Right atrium auricular region (tissue), 2 donors: Measurements from ENCODE around the gene SLC35A4. TPM values are rescaled to one million over a fixed set of nuclear protein-coding genes. Genes with fewer than 3 reads are reported as not detected.
"Not testable (repeated sequence)": the region's sequence is repeated elsewhere in the genome, so short reads cannot be mapped to it uniquely, and the experiment has no call there.

Experiments used
- DNase-seq: peaks from one replicate; pipeline ENCODE4 v3.0.0-alpha.2; 2019; ENCODE audit warnings: low spot score
- H3K27ac ChIP-seq, 2 donors: fragments of 200-600 bp; sonication (generic); 1 replicate in 1 of 2; 2 replicates in 1 of 2; pipeline ENCODE4 v1.5.1; 2016 to 2019
- H3K27me3 ChIP-seq, 2 donors: fragments of 200-600 bp; sonication (generic); one replicate each; pipeline versions ENCODE4 v1.5.1 to v1.6.0; 2017 to 2019
- H3K36me3 ChIP-seq: fragments of 200-600 bp; sonication (generic); one replicate; pipeline ENCODE4 v1.5.1; 2016
- H3K4me1 ChIP-seq, 2 donors: fragments of 200-600 bp; sonication (generic); one replicate each; pipeline versions ENCODE4 v1.5.1 to v1.6.0; 2017 to 2019
- H3K4me3 ChIP-seq, 2 donors: fragments of 200-600 bp; sonication (generic); 1 replicate in 1 of 2; 2 replicates in 1 of 2; pipeline ENCODE4 v1.5.1; 2017 to 2019; ENCODE audit warnings: mild to moderate bottlenecking in 1 of 2, moderate library complexity in 1 of 2
- H3K9me3 ChIP-seq, 2 donors: fragments of 200-600 bp; sonication (generic); one replicate each; pipeline ENCODE4 v1.5.1; 2019
- total RNA-seq, 2 donors: library from RNA; depleted of rRNA; stranded (reverse); fragments of >200 nt; gene quantifications; one replicate each; pipeline ENCODE4 v1.1.0, GENCODE V29; 2016
- TF ChIP-seq, protein P1 (sequence below), 2 donors: fragments of 200-600 bp; sonication (generic); IDR thresholded peaks; one replicate each; pipeline ENCODE4 v1.5.1; 2019; ENCODE audit warnings: antibody characterized with exemption in 2 of 2

Gene SLC35A4
- total RNA-seq, 2 donors from 2014 or later = 47.4 to 63.9 TPM

DNA sequence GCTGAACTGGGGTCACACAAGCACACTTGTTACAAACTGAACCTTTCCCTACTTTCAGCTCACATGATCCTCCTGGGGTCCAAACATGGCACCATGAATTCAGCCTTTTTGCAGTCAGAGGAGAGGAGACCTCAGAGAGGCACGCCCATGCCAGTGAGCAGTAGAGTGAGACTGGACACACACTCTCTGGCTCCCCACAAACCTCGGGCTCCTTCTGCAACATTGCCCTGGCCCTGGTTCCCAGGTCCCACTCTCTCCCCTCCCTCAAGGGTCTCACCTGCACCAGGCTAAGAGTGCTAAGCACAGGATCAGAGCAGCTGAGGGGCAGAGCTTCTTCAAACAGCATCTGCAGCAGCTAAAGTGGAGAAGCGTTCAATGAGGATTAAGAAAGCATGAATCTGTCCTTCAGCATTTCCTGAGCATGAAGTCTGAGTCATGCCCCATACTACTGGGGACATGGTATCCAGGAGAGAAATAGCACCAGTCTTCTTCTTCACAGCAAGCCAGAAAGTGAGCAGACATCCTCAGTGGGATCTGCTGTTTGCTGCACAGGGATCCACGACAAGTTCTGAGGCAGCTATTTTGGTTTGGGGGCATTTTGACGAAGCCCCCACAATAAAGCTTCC, 27.2 kb downstream of the SLC35A4 start:
- Histone ChIP-seq H3K27ac (no peak overlapping the region), H3K4me1 (peaks cover 0 to 32% of the 10 kb centered on the region in 2 donors)

DNA sequence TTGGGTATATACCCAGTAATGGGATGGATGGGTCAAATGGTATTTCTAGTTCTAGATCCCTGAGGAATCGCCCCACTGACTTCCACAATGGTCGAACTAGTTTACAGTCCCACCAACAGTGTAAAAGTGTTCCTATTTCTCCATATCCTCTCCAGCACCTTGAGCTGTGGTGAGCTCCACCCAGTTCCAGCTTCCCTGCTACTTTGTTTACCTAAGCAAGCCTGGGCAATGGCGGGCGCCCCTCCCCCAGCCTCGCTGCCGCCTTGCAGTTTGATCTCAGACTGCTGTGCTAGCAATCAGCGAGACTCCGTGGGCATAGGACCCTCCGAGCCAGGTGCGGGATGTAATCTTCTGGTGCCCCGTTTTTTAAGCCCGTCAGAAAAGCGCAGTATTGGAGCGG, 28.4 kb downstream of the SLC35A4 start:
- H3K27me3 ChIP-seq, DNase-seq, H3K9me3 ChIP-seq, H3K27ac ChIP-seq, H3K36me3 ChIP-seq, H3K4me3 ChIP-seq: not testable (repeated sequence)
- peaks cover 0 to 33% of the 10 kb centered on the region in 2 donors for H3K4me1 ChIP-seq

More for the DNA sequence above, 27.2 kb downstream of the SLC35A4 start:
- Histone ChIP-seq H3K4me3 (no peak overlapping the region), H3K27me3 (no peaks in the 10 kb centered on the region), H3K9me3 (no peaks in the 10 kb centered on the region), H3K36me3 (no peaks in the 10 kb centered on the region)
- no peak for DNase-seq
- TF ChIP-seq, protein P1, sequence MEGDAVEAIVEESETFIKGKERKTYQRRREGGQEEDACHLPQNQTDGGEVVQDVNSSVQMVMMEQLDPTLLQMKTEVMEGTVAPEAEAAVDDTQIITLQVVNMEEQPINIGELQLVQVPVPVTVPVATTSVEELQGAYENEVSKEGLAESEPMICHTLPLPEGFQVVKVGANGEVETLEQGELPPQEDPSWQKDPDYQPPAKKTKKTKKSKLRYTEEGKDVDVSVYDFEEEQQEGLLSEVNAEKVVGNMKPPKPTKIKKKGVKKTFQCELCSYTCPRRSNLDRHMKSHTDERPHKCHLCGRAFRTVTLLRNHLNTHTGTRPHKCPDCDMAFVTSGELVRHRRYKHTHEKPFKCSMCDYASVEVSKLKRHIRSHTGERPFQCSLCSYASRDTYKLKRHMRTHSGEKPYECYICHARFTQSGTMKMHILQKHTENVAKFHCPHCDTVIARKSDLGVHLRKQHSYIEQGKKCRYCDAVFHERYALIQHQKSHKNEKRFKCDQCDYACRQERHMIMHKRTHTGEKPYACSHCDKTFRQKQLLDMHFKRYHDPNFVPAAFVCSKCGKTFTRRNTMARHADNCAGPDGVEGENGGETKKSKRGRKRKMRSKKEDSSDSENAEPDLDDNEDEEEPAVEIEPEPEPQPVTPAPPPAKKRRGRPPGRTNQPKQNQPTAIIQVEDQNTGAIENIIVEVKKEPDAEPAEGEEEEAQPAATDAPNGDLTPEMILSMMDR (IDR thresholded peaks at IDR 0.05) = no peak

DNA sequence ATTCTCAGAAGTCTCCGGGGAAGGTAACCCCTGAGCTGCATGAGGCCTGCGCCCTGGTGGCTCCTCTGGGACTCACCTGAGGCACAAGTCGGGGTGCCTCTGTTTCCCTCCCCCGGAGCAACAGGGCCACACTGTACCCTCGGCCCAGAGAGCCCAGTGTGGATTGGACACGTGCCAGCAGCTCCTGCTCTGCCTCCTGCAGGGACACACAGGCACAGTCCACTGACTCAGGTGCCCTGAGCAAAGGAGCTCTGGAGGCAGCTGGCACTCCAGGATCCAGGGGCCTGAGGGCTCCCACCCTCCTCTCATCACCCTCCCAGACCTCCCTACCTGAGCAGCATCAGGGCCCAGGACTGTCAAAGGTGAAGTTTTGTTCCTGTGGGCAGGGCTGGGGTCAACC, 29.5 kb downstream of the SLC35A4 start:
- Histone ChIP-seq H3K4me3 (no peak overlapping the region), H3K27me3 (no peaks in the 10 kb centered on the region), H3K27ac (no peak overlapping the region), H3K36me3 (no peaks in the 10 kb centered on the region), H3K4me1 (peaks cover 0 to 27% of the 10 kb centered on the region in 2 donors), H3K9me3 (no peaks in the 10 kb centered on the region)
- TF ChIP-seq, protein P1 (IDR thresholded peaks at IDR 0.05) = no peak
- DNase-seq = no peak

DNA sequence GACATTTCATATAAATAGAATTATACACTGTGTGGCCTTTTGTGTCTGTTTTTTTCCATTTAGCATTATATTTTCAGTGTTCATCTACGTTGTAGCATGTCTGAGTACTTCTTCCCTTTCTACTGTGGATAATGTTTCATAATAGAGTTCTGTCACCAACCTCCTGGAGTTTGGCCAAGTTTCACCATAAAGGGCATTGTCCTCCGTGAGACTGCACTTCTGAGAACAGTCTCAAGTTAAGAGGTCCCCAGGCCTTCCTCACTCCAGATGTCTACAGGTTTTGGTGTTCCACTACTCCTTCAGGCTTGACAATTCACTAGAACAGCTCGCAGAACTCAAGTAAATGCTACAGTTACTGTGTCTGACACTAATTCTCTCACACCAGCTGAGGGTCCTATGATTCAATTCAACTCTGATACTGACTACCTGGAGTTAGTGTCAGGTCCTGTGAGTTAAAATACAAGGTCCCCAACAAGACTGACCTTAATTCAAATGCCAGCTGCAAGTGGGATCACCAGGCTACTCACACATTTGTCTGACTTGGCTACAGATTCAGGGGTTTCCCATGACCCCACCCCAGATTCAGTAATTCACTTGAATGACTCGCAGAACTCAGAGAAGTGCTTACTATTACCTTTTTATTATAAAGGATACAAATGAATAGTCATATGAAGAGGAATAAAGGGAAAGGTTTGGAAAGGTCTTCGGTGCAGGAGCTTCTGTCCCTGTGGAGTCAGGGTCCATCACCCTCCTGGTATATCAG, 31.1 kb downstream of the SLC35A4 start:
- Histone ChIP-seq H3K27ac (peak overlapping the region; percentile 31 to 37), H3K36me3 (no peaks in the 10 kb centered on the region), H3K27me3 (no peaks in the 10 kb centered on the region), H3K4me3 (no peak overlapping the region), H3K4me1 (peaks cover 0 to 24% of the 10 kb centered on the region in 2 donors), H3K9me3 (no peaks in the 10 kb centered on the region)
- DNase-seq = no peak
- TF ChIP-seq, protein P1 (IDR thresholded peaks at IDR 0.05) = no peak

DNA sequence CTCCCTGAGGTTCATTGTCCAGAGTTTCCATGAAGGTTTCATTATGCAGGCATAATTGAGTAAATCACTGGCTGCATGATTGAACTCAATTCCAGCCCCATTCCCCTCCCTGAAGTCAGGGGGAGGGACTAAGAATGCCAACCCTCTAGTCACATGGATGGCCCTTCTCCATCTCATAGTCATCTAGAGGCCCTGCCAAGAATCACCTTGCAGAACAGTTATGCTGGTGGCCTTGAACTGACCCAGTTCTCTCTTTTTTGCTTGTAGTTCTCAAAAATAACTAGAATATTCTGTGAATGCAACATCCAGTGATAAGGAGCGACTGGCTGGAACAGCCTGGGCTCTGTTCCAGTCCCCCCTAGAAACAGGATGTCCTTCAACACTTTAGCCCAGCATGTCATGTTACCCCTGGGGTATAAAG, 31.7 kb downstream of the SLC35A4 start:
- peaks cover 0 to 24% of the 10 kb centered on the region in 2 donors for H3K4me1 ChIP-seq
- H3K27ac ChIP-seq = peak overlapping the region; percentile 31 to 37
- TF ChIP-seq, protein P1 (IDR thresholded peaks at IDR 0.05) = no peak

DNA sequence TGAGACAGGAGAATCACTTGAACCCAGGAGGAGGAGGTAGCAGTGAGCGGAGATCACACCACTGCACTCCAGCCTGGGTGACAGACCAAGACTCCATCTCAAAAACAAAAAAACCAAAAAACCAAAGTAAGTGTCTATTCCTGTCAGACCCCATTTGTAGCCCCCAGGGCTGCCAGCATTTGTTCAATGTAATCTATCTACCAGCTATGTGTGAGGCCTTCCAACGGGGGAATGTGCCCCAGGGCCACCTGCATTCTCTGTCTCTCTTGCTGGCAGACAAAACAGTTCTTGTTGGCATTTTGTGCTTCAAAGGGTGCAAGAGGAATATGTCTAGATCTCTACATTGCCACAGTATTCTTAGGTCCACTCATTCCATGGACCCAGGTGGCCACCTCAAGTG, 34.2 kb downstream of the SLC35A4 start:
- Histone ChIP-seq H3K27ac (no peak overlapping the region), H3K9me3 (no peaks in the 10 kb centered on the region), H3K36me3 (no peaks in the 10 kb centered on the region), H3K4me1 (peaks cover 0 to 24% of the 10 kb centered on the region in 2 donors), H3K27me3 (no peaks in the 10 kb centered on the region), H3K4me3 (no peak overlapping the region)
- TF ChIP-seq, protein P1 (IDR thresholded peaks at IDR 0.05) = no peak
- no peak for DNase-seq

More for the DNA sequence above, 31.7 kb downstream of the SLC35A4 start:
- Histone ChIP-seq H3K9me3 (no peaks in the 10 kb centered on the region), H3K4me3 (no peak overlapping the region), H3K36me3 (no peaks in the 10 kb centered on the region), H3K27me3 (no peaks in the 10 kb centered on the region)
- no peak for DNase-seq
